Measurements from ENCODE around the gene VEGFC.

DNA sequence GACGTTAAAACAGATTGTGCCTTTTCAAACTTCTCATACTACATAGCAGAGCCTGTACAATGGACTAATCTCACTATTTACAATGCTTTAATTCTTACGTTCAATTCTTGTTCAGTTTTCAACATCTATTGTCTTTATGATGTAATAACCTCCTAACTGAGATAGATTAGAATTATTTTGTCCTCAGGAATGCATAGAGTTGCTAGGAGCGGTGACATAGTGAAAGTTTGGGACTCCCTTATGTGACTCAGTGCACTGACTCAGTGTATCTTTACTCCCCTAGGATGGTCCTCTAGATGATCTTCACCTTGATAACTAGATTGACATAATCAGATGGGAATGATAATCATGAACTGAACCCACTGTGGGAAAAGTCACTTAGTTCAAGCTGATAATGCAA is 151.5 kb downstream of the VEGFC start:
- TF ChIP-seq, protein P1, sequence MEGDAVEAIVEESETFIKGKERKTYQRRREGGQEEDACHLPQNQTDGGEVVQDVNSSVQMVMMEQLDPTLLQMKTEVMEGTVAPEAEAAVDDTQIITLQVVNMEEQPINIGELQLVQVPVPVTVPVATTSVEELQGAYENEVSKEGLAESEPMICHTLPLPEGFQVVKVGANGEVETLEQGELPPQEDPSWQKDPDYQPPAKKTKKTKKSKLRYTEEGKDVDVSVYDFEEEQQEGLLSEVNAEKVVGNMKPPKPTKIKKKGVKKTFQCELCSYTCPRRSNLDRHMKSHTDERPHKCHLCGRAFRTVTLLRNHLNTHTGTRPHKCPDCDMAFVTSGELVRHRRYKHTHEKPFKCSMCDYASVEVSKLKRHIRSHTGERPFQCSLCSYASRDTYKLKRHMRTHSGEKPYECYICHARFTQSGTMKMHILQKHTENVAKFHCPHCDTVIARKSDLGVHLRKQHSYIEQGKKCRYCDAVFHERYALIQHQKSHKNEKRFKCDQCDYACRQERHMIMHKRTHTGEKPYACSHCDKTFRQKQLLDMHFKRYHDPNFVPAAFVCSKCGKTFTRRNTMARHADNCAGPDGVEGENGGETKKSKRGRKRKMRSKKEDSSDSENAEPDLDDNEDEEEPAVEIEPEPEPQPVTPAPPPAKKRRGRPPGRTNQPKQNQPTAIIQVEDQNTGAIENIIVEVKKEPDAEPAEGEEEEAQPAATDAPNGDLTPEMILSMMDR (IDR thresholded peaks at IDR 0.05) = no peak
- TF ChIP-seq POLR2A (IDR thresholded peaks at IDR 0.05) (no peak), POLR2AphosphoS5 (IDR thresholded peaks at IDR 0.05) (no peak)
